Upper lobe of left lung (tissue), 6 donors: ENCODE data around the gene TSPAN12. TPM values are rescaled to one million over a fixed set of nuclear protein-coding genes. Genes with fewer than 3 reads are reported as not detected.
"Not testable (repeated sequence)": the region's sequence is repeated elsewhere in the genome, so short reads cannot be mapped to it uniquely, and the experiment has no call there.

Experiments used
- ATAC-seq, 2 donors: fragments of 200-7000 bp; cut with Tn5 transposase; one replicate each; pipeline ENCODE4 v1.9.1; 2022; ENCODE audit warnings: mild to moderate bottlenecking in 2 of 2, moderate library complexity in 2 of 2; ENCODE audit not compliant: low FRiP score in 2 of 2
- DNase-seq, 2 donors: peaks; one replicate each; pipeline ENCODE4 v3.0.0-alpha.2; 2019 to 2020
- H3K27ac ChIP-seq, 4 donors: fragments of 200-600 bp; sonication (generic); one replicate each; pipeline ENCODE4 v1.5.1; 2016 to 2019
- H3K27me3 ChIP-seq, 4 donors: fragments of 200-600 bp; sonication (generic); one replicate each; pipeline ENCODE4 v1.5.1; 2017 to 2019
- H3K36me3 ChIP-seq, 4 donors: fragments of 200-600 bp; sonication (generic); one replicate each; pipeline ENCODE4 v1.5.1; 2016 to 2019
- H3K4me1 ChIP-seq, 4 donors: fragments of 200-600 bp; sonication (generic); one replicate each; pipeline ENCODE4 v1.5.1; 2018 to 2019
- H3K4me3 ChIP-seq, 4 donors: fragments of 200-600 bp; sonication (generic); one replicate each; pipeline ENCODE4 v1.5.1; 2017 to 2019; ENCODE audit warnings: mild to moderate bottlenecking in 2 of 4, moderate library complexity in 1 of 4
- H3K9me3 ChIP-seq, 4 donors: fragments of 200-600 bp; sonication (generic); one replicate each; pipeline ENCODE4 v1.5.1; 2018 to 2019
- EP300 ChIP-seq, 4 donors: sonication (generic); formaldehyde crosslinking; IDR thresholded peaks; one replicate each; pipeline ENCODE4 v1.5.1; 2017; ENCODE audit warnings: antibody characterized with exemption in 4 of 4, control low read depth in 2 of 4
- POLR2A ChIP-seq, 4 donors: fragments of 450-650 bp; IDR thresholded peaks; one replicate each; pipeline ENCODE4 v1.5.1; 2016 to 2017; ENCODE audit warnings: antibody characterized with exemption in 4 of 4, mild to moderate bottlenecking in 2 of 4
- POLR2AphosphoS5 ChIP-seq, 2 donors: sonication (generic); formaldehyde crosslinking; IDR thresholded peaks; one replicate each; pipeline ENCODE4 v1.5.1; 2017; ENCODE audit warnings: antibody characterized with exemption in 2 of 2
- WGBS, 2 donors: methylation state at CpG; one replicate each; pipeline ENCODE4 v1.1.5; 2017 to 2018; 5-methylcytosine and 5-hydroxymethylcytosine counted together
- total RNA-seq, 6 donors: library from RNA; depleted of rRNA in 4 of 6; stranded (reverse); fragments of >200 nt in 4 of 6; gene quantifications; one replicate each; pipeline versions ENCODE4 v1.1.0 to v1.2.1, GENCODE V29; 2016 to 2021
- TF ChIP-seq, protein P1 (sequence below), 6 experiments: fragments of 450-650 bp in 4 of 6; fragments of 200-600 bp in 2 of 6; sonication (generic) in 2 of 6; IDR thresholded peaks; one replicate each; pipeline ENCODE4 v1.5.1; 2016 to 2019; ENCODE audit warnings: antibody characterized with exemption in 6 of 6
- donor health status: DM: no; HTN: no; CAD: no; lungs with moderate emphysema.
- donor health status: DM: no; HTN: yes; CAD: no; lungs with severe emphysema.

The TSPAN12 gene
- total RNA-seq, 6 donors from 2014 or later = 22.0 to 56.3 (median 40.0) TPM

DNA sequence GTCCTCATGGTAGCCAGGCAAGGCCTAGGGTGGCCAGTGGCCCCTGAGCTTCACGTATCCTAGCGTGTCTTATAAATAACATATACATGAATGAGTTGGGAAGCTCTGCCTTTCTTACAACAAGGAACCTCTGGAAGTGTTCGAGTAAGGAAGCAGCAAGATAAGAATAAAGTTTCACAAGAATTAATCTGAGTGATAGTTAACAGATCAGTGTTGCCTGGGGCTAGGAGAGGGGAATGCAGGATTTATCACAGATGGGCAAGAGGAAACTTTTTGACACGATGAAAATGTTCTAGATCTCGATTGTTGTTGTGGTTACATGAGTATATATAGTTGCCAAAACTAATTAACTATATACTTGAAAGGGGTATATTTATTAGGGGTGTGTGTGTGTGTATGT lies 74.2 kb downstream of the TSPAN12 start:
- Histone ChIP-seq H3K4me3 (no peak overlapping the region), H3K27me3 (no peaks in the 10 kb centered on the region), H3K36me3 (peaks cover 0 to 4% (median 1%) of the 10 kb centered on the region in 4 donors), H3K4me1 (peaks cover 0 to 3% (median 0%) of the 10 kb centered on the region in 4 donors), H3K27ac (no peak overlapping the region), H3K9me3 (no peaks in the 10 kb centered on the region)
- TF ChIP-seq POLR2A (IDR thresholded peaks at IDR 0.05) (no peak), EP300 (IDR thresholded peaks at IDR 0.05) (no peak), POLR2AphosphoS5 (IDR thresholded peaks at IDR 0.05) (no peak)
- TF ChIP-seq, protein P1, sequence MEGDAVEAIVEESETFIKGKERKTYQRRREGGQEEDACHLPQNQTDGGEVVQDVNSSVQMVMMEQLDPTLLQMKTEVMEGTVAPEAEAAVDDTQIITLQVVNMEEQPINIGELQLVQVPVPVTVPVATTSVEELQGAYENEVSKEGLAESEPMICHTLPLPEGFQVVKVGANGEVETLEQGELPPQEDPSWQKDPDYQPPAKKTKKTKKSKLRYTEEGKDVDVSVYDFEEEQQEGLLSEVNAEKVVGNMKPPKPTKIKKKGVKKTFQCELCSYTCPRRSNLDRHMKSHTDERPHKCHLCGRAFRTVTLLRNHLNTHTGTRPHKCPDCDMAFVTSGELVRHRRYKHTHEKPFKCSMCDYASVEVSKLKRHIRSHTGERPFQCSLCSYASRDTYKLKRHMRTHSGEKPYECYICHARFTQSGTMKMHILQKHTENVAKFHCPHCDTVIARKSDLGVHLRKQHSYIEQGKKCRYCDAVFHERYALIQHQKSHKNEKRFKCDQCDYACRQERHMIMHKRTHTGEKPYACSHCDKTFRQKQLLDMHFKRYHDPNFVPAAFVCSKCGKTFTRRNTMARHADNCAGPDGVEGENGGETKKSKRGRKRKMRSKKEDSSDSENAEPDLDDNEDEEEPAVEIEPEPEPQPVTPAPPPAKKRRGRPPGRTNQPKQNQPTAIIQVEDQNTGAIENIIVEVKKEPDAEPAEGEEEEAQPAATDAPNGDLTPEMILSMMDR (IDR thresholded peaks at IDR 0.05) = no peak
- DNase-seq = no peak
- ATAC-seq = no peak
- 84 to 89% methylated on average over 5 of the region's 5 CpGs for WGBS, 2 donors

DNA sequence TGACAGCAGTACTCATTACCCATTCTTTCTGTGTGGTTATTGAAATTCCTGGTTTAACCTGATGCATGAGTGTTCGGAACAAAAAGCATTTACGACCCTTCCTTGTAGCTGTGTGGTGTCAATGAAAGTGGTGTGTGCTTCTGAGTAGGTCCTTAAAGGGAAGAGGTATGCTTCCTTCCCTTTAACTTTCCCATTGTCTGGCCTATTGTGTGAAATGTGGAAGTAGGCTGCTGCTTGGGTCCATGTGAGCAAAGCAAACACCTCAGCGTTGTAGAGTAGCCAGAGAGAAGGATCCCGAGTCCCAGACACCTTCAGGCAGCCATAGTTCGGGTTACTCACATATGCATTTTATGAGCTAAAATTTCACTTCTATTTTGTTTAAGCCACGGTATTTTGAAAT lies 74.7 kb downstream of the TSPAN12 start:
- no peak overlapping the region for H3K27ac ChIP-seq

DNA sequence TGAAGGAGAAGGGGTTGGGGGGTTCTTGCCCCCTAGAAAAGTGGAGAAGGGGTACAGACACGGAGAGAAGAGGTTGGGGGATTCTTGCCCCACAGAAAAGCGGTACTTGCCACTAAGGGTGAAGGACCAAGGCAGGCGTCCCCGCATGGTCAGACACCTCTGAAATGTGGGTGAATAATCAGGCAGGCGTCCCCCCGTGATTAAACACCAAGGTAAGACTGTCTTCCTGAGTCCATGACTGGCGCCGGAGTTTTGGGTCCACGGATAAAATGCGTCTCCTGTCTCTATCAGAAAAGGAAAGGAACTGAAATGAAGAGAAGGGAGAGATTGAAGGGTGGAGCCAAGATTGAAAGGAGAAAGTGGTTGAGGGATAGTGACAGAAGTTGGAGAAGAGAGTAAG lies 76.0 kb downstream of the TSPAN12 start:
- H3K27me3 ChIP-seq, H3K36me3 ChIP-seq, H3K27ac ChIP-seq, H3K4me1 ChIP-seq, H3K9me3 ChIP-seq, ATAC-seq, H3K4me3 ChIP-seq, DNase-seq: not testable (repeated sequence)
- WGBS, 2 donors = 93 to 97% methylated on average over 10 of the region's 10 CpGs

More for the DNA sequence above, 74.7 kb downstream of the TSPAN12 start:
- WGBS, 2 donors = 80 to 86% methylated on average over 6 of the region's 6 CpGs
- DNase-seq (no peak), ATAC-seq (no peak)
- Histone ChIP-seq H3K27me3 (no peaks in the 10 kb centered on the region), H3K4me3 (no peak overlapping the region), H3K4me1 (peaks cover 0 to 3% (median 0%) of the 10 kb centered on the region in 4 donors), H3K9me3 (no peaks in the 10 kb centered on the region), H3K36me3 (peaks cover 0 to under 1% (median under 1%) of the 10 kb centered on the region in 4 donors)
- TF ChIP-seq POLR2A (IDR thresholded peaks at IDR 0.05) (no peak), EP300 (IDR thresholded peaks at IDR 0.05) (no peak), POLR2AphosphoS5 (IDR thresholded peaks at IDR 0.05) (no peak)
- TF ChIP-seq, protein P1 (IDR thresholded peaks at IDR 0.05) = no peak

DNA sequence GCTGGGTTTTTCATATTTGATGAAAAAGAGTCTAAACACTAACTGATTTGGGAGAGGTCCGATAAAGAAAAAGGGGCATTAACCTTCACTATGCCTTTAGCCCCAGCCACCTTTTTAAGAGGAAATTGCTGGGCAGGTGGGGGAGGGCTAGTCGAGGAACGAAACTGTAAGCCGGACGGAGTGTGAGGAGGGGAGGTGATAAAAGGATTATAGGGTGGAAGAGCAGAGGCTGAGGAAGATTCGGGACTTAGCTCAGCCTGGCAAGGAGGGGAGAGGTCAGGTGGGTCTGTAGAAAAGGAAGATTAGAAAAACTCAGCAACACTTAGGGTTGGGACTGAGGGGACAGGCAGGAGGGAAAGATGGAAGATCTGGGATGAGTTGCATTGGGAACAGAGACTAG lies 77.0 kb downstream of the TSPAN12 start:
- H3K36me3 ChIP-seq = no peaks in the 10 kb centered on the region
- WGBS, 2 donors = 92 to 94% methylated on average over 6 of the region's 6 CpGs
- ATAC-seq = no peak

DNA sequence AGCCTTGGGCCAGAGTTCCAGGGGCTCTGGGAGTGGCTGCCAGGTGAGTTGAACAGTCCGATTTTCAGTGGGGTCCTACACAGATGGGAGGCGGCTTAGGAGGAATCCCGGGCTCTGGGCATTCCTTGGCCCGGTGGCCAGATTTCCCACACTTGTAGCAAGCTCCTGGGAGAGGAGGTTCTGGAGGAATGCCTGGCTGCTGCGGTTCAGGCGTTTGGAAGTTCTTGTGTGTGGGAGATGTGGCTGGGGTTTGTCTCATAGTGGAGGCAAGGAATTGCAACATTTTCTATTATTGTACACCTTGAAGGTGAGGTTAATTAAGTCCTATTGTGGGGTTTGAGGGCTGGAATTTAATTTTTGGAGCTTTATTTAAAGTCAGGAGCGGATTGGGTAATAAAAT lies 77.5 kb downstream of the TSPAN12 start:
- H3K36me3 ChIP-seq, H3K27me3 ChIP-seq, DNase-seq, H3K4me1 ChIP-seq, H3K4me3 ChIP-seq, H3K9me3 ChIP-seq, H3K27ac ChIP-seq, ATAC-seq: not testable (repeated sequence)
- 86 to 95% methylated on average over 7 of the region's 7 CpGs for WGBS, 2 donors

More for the DNA sequence above, 77.0 kb downstream of the TSPAN12 start:
- H3K9me3 ChIP-seq = no peaks in the 10 kb centered on the region
- H3K27ac ChIP-seq = no peak overlapping the region
- TF ChIP-seq EP300 (IDR thresholded peaks at IDR 0.05) = no peak
- TF ChIP-seq, protein P1 (IDR thresholded peaks at IDR 0.05) = no peak
- H3K4me3 ChIP-seq = no peak overlapping the region
- no peaks in the 10 kb centered on the region for H3K27me3 ChIP-seq
- H3K4me1 ChIP-seq = peaks cover 0 to 1% (median 0%) of the 10 kb centered on the region in 4 donors
- no peak for DNase-seq

DNA sequence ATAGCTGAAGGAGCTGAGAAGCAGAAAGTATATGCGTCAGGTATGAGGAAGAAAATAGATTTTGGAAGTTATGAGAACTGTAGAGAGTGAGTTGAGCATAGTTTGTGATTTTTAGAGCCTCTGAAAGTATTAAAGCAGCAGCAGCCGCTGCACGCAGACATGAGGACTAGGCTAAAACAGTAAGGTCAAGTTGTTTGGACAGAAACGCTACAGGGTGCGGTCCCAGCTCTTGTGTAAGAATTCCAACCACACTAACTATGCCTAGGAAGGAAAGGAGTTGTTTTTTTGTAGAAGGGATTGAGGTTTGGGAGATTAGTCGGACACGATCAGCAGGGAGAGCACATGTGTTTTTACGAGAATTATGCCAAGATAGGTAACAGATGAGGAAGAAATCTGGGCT lies 78.9 kb downstream of the TSPAN12 start:
- H3K9me3 ChIP-seq, ATAC-seq, H3K27me3 ChIP-seq, H3K4me1 ChIP-seq, H3K4me3 ChIP-seq, H3K36me3 ChIP-seq: not testable (repeated sequence)
- peak in 1 of 2 donors; percentile 45 for DNase-seq
- 67 to 77% methylated on average over 8 of the region's 8 CpGs for WGBS, 2 donors
- peak overlapping the region in 3 of 4 donors; percentile 1 to 32 (median 16) for H3K27ac ChIP-seq
